HG03095 (cell line): ENCODE measurements around the gene USP24.

Experiments used
- ATAC-seq: cut with Tn5 transposase; IDR thresholded peaks from one replicate; pipeline ENCODE4 v1.9.1; 2021; ENCODE audit warnings: moderate library complexity; ENCODE audit not compliant: unreplicated experiment

USP24 gene

DNA sequence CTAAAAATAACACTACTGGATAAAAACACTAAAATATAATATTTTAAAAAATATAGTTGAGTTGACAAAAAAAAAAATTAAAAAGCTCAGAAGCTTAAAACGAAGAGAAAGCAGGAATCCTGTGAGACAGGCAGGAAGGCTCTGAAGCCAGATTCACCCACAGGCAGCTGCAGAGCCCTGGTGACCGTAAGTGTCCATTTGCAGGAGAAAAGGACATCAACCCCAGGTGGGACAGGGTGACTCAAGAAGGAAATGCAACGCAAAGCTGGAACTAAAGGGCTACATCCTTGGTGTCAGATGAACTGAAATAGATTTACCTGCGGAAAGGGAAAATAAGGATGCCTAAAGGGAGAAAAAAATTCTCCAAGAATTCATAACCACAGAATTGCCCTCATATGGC lies 46.8 kb downstream of the USP24 start:
- ATAC-seq: no peak

DNA sequence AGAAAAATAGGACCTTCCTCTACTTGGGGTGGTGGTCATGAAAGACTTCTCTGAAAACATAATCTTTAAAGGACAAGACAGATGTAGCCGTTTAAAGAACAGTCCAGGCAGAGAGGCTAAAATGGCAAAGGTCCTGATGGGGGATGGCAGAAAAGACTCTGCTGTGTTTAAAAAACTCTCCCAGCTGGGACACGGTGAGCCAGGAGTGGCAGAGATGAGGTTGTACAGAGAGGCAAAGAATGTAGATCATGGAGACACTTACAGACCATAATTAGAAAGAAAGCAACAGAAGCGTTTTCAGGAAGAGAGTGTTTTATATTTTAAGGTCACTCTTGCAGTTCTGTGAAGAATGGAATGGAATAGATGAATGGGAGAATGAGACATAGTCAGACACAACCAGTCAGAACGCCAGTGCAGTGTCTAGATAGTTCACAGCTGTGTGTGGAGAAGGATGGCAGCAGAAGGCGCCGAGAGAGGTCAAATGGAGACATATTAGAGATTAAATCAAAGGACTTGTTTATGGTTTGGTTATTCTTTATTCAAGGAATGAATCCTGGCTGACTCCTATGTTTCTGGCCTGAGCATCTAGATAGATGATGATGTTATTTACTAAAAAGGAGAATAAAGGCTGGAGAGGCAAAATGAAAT lies 47.8 kb downstream of the USP24 start:
- no peak for ATAC-seq

DNA sequence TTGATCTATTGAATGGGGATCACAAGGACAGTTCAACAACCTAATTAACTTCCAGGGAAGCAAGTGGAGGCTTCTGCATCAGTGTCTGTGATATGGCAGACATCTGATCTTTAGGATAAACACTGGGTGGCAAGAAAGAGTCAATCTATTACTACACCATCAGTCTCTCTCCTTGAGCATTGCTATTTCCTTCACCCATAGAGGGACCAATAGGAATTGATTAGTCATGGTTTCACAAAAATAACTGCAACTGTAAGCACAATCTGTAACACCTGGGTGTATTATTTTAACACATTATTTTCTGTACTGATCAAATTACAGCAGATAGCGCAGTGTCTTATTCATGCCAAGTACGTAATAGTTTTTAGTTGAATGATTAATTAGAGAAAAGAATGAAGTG lies 50.3 kb downstream of the USP24 start:
- no peak for ATAC-seq

DNA sequence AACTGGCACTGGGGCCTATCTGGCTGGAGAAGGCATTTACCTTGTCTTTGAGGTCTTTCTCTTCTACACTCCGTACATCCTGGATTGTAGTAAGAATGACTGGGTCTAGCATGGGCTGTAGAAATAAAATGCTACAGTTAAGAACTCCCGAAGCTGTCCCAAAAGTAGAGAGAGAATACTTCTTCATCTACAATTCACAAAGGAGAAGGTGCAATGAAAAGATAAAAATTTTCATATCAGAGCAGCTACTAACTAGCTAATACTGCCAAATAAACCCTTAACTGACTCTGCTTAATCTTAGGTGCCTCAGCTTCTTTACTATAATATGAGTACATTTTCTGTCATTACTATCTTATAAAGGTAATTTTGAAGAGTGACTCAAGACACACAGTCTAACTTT lies 55.6 kb downstream of the USP24 start:
- ATAC-seq: no peak

DNA sequence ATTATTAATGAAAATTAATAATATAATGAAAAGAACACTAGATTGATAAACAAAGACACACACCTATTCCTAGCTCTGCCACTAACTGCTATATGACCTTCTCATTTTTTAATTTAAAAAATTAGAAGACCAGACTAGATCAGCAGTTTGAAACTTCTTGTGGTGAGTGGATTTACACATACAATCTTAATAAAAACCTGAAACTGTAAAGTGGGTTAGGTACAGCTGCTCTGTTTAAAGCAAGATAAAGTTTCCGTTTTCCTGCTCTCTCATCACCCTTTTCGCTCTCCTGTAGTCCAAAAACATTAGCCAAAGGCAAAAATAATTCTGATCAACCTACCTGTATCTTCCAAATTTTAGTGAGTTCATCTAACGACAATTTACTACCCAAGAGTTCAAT lies 58.6 kb downstream of the USP24 start:
- ATAC-seq: no peak

DNA sequence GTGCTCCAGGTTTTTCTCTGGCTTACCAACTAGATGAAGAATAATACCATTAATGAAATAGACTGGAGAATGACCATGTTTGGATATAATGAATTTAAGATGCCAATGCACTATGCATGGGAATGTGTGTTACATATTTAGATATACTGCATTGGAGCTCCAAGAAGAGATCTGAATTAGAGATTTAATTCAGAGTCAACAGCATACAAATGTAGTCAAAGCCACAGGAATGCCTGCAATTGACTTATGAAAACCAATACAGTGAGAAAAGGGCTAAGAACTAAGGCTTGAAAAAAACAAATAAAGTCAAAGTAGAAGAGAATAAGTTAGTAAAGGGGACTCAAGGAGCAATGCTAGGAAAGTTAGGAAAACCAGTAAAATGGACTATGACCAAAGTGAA lies 59.1 kb downstream of the USP24 start:
- ATAC-seq: no peak

DNA sequence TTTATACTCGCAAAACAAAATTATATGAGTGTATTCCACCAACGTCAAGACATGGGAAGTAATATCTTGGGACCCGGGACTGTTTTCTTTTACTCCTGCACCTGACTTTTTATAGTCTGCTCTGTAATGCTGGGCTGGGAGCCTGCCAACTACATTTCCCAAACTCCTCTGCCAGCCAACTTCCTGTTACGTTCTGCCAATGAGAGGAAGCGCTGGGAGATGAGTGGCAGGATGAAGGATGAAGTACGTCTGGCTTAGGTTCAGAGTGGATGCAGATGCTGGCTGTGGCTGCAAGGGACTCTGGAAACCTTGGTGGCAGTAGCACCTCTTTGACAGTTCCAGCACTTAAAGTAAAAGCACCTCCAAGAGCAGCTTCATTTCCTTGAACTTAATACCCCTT lies 59.6 kb downstream of the USP24 start:
- no peak for ATAC-seq

DNA sequence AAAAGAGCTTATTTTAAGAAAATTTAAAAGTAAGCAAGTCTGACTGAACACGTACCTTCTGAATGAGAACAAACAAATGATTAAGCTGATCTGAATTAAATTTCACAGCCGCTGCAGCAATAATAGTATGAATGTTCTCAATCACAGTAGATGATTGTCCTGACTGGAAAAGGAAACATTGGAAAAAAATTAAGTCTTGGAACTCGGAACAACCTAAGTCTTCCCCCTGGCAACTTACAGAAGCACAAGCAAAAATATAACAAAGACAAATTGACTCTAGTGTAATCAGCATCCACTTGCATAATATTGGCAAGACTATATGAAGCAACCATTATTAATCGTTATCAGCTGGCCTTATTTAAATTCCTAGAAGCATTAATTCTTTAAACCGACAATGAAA lies 60.5 kb downstream of the USP24 start:
- no peak for ATAC-seq

DNA sequence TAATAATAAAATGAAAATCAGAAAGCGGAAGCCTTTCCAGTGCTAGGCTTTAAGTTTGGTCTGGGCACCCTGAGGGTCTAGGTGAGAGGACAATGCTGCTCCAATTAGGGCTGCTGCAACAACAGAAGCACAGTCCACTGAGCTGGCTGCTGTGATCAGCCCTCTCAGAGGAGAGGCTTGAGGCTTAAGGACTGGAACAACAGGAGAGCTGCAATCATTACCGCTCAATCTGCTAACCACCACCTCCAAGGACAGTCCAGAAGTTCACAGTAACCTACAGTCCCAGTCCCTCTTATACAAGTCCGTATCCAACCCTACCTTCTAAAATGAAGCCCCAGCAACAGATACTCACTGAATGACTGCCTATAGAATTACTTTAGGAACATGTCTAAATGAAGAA lies 62.1 kb downstream of the USP24 start:
- ATAC-seq: no peak

DNA sequence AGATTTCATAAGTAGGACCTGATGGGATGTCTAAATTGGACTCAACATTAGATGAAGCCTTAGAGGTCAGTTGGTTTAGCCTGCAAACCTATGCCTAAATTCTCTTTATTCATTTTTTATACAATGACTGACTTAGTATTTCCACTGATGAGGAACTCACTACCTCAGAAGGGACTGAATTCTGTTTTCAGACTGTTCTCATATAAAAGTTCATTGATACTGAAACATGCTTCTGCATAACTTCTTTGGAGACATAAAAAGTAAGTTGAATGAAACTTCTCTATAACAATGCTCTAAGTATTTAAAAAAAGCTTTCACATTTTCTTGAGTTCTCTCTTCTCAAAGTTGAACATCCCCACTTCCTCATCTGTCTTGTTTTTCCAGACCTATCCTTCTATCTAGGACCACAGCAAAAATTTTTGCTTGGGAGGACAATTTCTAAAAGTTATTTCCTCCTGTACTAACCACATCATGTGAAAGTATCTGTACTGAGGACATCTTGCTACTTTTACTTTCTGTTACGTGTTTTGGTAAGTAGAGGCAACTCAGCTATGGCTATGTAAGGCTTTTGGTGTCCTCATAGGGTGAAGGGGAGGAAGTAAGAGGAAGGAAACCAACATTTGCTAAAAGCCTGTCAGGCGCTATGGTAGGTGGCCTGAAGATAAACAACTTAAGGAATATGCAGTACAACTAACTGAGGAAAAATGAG lies 64.1 kb downstream of the USP24 start:
- ATAC-seq: peak; percentile 81

DNA sequence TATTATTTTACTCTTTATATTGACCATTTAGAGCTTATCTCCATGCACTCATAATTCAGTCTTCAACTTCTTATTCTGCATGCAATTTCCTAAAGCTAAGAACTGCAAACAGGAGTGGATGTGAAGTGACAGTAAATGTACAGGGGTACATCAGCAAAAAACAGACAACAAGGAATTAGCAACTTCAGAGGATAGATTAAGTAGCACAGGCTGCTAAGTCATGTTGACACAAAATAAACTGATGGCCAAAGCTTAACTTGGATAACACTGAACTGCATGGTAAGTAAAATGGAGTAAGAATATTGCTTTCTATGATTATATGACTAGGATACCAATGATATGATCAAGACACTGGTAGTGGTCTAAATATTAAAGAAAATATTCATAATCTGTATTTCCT lies 66.5 kb downstream of the USP24 start:
- ATAC-seq: no peak

DNA sequence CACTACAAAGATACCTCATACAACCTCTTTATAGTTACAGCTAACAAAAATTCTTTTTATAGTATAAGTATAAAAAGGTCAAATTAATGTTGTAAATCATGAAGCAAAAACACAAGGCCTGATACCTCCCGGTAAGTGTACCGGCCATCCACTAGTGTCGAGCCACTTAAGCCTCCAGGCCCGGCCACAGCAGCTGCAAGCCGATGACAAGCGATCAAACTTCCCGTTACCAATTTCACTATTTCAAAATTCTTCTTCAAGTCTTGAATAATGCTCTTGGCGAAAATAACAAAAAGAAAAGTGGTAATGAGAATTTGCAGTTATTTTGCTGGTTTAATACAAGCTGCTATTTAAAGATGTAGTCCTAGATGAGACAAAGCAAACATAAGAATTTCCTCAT lies 67.6 kb downstream of the USP24 start:
- no peak for ATAC-seq

DNA sequence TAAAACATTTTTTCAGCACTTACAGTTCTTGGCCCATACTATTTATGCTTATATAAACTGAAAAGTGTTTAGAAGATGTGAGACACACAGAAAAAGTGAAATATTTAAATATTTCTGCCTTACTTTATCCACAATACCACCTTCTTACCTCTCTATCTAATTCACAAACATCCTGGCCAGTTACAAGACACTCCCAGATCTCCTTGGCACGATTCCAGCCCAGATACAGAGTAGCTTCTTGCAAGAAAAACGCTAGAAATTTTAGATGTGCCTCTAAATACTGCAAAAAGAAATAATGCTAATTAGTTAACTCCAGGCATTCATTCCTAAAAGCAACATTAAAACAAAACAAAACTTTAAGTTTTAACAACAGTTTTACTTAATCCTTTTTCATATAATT lies 68.4 kb downstream of the USP24 start:
- ATAC-seq: no peak

DNA sequence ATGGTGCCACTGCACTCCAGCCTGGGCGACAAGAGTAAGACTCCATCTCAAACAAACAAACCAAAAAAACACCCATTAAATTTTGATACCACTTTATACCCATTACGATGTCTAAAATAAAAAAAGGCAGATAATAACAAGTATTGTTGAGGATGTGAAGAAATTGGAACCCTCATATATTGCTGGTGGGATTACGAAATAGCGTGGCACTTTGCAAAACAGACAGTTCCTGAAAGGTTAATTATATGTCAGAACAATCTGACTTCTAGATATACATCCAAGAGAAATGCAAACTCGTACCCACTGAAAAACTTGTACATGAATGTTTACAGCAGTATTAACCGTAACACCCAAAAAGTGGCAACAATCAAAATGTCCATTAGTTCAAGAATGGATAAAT lies 70.3 kb downstream of the USP24 start:
- no peak for ATAC-seq

DNA sequence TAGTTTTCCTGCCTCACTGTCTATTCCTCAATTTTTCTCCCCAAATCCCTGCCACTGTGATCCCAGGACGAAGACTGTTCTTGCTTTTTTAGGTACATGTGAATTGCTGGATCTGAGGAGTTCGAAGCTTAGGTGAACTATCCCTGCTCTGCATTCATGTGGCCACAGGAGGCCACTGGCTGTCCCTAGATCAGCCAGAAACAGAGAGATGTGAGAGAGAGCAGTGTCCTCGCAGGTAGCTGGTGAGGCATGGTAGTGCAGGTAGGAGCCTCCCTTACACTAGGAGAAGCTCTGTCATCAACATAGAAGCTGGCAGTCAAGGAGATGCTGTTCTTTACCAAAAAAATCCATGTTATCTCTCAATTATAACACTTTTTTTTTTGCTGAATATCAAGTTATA lies 71.5 kb downstream of the USP24 start:
- ATAC-seq: no peak

DNA sequence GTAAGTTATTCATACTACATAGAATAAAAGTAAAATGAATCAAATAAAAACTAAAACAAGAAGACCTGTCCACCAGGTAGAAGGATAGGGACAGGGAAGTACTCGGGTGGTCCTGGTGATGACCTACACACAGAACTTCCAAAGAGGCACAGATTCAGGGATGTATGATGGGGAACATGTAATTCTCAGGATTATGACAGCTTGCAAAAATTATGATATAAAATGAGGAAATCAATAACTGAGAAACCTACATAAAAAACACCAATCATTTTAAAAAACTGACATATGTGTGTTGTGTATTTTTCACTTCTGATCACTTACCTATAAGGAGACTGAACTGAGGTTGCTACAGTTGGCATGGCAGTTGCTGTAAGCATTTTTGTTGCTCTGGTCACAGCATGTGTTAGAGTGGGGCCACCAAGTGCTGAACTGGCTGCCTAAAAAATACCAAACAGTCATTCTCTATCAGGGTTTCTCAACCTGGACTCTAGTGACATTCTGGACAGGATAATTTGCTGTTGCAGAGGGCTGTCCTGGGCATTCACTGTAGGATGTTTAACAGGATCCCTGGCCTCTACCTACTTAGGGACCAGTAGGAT lies 73.8 kb downstream of the USP24 start:
- no peak for ATAC-seq

DNA sequence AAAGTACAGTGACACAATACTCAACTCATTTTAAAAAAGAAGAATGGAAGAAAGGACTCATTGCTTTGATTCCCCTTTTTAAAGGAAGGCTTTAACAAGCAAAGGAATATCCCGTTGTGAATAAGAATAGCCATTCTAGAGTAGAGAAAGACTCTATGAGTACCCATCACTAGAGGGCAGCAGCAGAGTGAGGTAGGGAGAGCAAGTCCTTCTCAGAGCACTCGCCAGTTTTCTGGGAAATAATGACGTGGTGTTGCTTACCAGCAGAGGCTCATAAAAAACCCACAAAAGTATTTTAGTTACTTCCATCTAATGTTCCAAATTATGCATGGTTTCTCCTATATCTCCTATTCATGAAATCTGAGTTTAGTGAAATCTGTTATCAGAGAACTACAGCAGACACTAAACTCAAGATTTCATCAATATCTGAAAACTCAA lies 74.6 kb downstream of the USP24 start:
- peak; percentile 83 for ATAC-seq

DNA sequence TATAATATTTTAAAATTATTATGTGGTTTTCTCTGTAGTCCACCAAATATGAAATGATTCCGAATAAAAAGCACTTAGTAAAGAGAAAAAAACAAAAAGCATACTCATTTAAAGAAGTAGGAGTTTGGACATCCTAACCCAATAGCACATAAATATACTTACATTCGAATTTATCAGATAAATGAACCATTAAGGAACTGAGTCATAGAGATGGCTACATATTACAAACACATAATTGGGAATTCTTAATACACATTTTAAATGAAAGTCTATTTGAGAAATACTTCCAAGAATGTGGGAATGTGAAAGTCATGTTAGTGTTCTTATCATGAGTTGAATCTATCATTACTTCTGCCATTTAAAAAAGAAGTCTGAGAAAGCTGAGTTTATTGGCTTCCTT lies 75.0 kb downstream of the USP24 start:
- ATAC-seq: no peak

DNA sequence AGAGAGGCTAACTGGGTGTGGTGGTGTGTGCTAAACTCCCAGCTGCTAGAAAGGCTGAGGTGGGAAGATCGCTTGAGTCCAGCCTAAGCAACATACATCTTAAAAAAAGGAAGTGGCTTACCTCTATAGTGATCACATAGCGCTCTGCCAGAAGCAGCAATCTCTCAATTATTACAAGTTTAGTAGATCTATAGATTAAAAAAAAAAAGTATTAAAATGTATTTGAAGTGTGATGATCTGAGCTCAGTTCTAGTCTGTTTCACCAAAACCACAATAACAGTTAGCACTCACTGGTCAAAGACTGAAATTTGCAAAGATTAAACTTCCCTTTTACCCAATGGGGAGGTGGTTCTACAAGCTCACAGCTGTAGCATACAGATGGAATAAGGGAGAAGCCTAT lies 76.3 kb downstream of the USP24 start:
- ATAC-seq: no peak

DNA sequence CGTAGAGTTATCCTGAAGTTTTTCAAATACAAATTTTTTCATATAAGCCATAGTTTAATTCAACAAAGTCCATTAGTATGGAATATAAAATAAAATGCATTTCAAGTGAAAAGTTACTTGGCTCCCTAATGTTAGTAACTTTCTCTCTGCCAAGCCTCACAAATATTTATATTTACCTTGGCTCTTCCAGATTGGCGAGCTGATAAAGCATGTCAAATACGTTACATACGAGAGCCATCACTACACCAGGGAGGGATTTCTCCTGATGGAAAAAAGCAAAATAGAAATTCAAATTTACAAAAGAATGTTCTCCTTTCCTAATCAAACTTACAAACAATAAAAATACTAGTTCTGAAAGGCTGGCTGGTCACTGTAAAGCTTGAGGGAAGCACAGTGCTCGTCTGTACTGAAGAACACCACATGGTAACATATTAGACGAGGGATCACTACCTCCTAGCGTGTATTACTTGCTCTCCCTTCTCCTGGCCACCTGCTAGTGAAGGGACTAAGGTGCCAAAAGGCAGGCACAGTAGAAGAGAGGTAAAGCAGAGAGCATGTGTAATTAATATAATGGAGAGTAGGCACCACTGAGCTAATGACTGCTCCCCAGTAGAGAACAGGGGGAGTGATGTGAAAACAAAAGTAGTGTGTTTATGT lies 80.9 kb downstream of the USP24 start:
- ATAC-seq: no peak

DNA sequence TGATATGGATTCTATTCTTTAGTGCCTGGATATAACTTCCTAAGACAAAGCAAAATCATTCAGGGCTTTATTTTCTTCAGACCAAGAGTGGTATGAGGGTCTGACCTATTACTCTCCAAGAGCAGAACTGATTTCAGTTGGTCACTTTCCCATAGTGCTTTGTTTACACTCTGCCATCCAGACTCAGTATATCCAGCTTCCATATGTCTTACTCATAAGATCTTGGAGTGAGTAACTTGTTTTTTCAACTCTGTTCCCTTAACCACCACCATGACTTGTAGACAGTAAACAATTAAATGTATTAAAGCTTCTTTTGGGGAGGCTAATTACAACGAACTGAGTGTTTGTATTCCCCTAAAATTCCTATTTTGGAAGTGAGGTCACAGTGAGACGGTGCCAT lies 83.4 kb downstream of the USP24 start:
- no peak for ATAC-seq

DNA sequence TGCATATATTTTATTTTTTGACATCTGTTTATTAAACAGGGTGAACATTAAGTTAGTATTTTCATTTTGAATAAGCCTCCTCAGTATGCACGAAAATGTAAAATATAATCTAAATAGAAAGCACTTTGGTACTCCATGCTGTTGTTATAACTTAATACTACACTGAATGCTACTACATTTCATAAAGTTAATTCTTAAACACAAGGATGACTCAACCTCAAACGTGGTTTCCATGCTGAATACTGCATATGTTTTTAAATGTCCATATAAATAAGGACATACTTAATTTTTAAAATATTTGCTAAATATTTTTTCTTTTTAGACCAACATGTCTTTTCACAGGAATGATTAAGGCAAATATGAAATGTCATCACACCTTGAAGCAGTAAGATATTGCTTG lies 83.9 kb downstream of the USP24 start:
- no peak for ATAC-seq
